Measurements from ENCODE around the gene DLX2. TPM values are rescaled to one million over a fixed set of nuclear protein-coding genes. Genes with fewer than 3 reads are reported as not detected.

Gene DLX2
- total and polyA plus RNA-seq, 7 donors: not detected

DNA sequence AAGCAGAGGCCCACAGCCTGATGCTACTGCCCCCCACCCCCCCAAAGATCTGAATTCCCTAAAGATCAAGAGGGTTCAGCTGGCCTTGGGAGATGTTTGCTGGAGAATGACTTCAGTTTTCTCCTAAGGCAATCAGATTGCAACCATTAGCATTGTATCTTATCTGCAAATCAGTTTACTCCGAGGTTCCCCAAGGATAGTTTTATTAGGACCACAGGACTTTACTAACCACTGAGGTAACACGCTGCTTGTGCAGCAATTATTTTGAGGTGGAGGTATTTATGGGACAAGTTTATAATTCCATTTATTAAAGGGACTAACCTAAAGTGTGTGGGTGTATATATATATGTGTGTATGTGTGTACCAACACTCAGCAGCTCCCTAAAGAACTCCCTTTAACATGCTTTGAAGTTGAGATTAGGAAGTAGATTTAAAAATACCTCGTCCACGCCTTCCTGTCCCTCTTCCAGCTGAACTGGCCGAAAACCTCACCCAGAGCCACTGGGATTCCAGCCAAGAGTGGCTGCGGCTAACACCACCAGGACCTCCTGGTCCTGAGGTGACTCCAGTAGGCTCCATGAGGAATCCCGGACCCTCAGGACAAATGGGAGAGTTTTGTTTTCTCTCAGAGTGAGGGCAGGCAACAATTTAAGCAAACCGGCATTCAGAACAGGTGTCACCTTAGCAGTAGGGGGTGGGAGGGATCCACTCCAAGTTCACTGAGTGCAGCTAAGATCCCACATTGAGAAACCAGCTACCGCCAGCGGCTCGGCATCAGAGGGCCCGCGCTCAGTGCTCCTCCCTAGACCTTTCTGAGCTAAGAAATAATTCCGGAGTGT lies 20.4 kb downstream of the DLX2 start:
- ATAC-seq (no peak), DNase-seq (no peak)
- Histone ChIP-seq H3K27ac (no peak overlapping the region), H3K4me1 (peaks cover 39% of the 10 kb centered on the region), H3K4me3 (no peak overlapping the region), H3K27me3 (ENCODE audit: insufficient read depth in 3 of 3, low read length in 2 of 3) (peaks cover 0 to 77% (median 63%) of the 10 kb centered on the region in 3 donors), H3K36me3 (ENCODE audit: insufficient read depth in 1 of 2, low read depth in 1 of 2) (no peaks in the 10 kb centered on the region), H3K9me3 (no peaks in the 10 kb centered on the region)
- no peak for TF ChIP-seq CTCF (IDR thresholded peaks at IDR 0.05)
- intact Hi-C loops (cut with DNase I): no loop called here
- WGBS, 3 donors: 19 to 32% (median 23%) methylated on average over 14 of the region's 14 CpGs

GRCh38 chr2:172081221-172082022 lies 21.3 kb downstream of the DLX2 start:
- ATAC-seq: no peak
- H3K4me1 ChIP-seq: peaks cover 35% of the 10 kb centered on the region
- H3K27ac ChIP-seq: no peak overlapping the region
- H3K9me3 ChIP-seq: no peaks in the 10 kb centered on the region
- H3K4me3 ChIP-seq: no peak overlapping the region
- H3K27me3 ChIP-seq (ENCODE audit: insufficient read depth in 3 of 3, low read length in 2 of 3): peaks cover 0 to 68% (median 54%) of the 10 kb centered on the region in 3 donors
- intact Hi-C loops (cut with DNase I): no loop called here
- no peak for DNase-seq
- 35 to 48% (median 36%) methylated on average over 36 of the region's 36 CpGs for WGBS, 3 donors
- TF ChIP-seq CTCF (IDR thresholded peaks at IDR 0.05): no peak
- H3K36me3 ChIP-seq (ENCODE audit: insufficient read depth in 1 of 2, low read depth in 1 of 2): no peaks in the 10 kb centered on the region

GRCh38 chr2:172080641-172081220 lies 22.0 kb downstream of the DLX2 start:
- Histone ChIP-seq H3K27me3 (ENCODE audit: insufficient read depth in 3 of 3, low read length in 2 of 3) (peaks cover 0 to 61% (median 47%) of the 10 kb centered on the region in 3 donors), H3K36me3 (ENCODE audit: insufficient read depth in 1 of 2, low read depth in 1 of 2) (no peaks in the 10 kb centered on the region), H3K4me3 (no peak overlapping the region), H3K27ac (no peak overlapping the region), H3K4me1 (peaks cover 28% of the 10 kb centered on the region), H3K9me3 (no peaks in the 10 kb centered on the region)
- no peak for TF ChIP-seq CTCF (IDR thresholded peaks at IDR 0.05)
- WGBS, 3 donors: 56 to 76% (median 60%) methylated on average over 25 of the region's 25 CpGs
- intact Hi-C loops (cut with DNase I): no loop called here
- ATAC-seq (no peak), DNase-seq (no peak)

GRCh38 chr2:172079838-172080640 lies 22.7 kb downstream of the DLX2 start:
- peaks cover 0 to 54% (median 41%) of the 10 kb centered on the region in 3 donors for H3K27me3 ChIP-seq (ENCODE audit: insufficient read depth in 3 of 3, low read length in 2 of 3)
- 67 to 78% (median 69%) methylated on average over 38 of the region's 38 CpGs for WGBS, 3 donors
- ATAC-seq (no peak), DNase-seq (no peak)
- no peak for TF ChIP-seq CTCF (IDR thresholded peaks at IDR 0.05)
- H3K4me3 ChIP-seq: no peak overlapping the region
- intact Hi-C loops (cut with DNase I): no loop called here
- no peaks in the 10 kb centered on the region for H3K36me3 ChIP-seq (ENCODE audit: insufficient read depth in 1 of 2, low read depth in 1 of 2)
- H3K4me1 ChIP-seq: peaks cover 22% of the 10 kb centered on the region
- no peak overlapping the region for H3K27ac ChIP-seq
- no peaks in the 10 kb centered on the region for H3K9me3 ChIP-seq

All from psoas muscle (tissue), 8 donors.